Measurements from ENCODE around the gene KMT2A.

The KMT2A gene

DNA sequence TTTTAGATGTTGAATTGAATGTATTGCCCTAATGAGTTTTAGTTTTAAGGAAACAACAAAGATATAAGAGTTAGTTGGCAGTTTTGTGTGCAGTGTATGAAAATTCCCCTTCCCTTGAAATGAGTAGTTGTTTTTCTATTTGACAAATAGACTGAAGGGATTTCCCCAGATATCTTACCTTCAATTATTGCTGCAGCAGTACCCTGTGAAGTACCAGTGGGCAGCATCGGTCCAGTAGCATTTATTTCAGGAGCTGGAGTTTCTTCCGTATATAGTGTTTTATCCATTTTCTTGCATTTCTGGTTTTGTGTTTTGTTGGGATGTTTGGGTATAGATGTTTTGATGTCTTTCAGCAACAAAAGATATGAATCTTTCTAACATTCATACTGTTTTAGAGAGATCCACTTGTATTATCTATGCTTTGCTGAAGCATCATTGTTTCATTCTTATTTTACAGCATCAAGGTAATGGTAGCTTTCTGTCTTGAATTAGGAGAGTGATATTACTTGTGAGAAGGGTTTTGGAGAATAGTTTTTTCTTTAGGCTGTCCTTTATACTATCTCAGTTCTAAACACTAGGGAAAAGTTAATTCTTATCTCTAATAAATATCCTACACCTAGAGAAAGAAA lies 7.4 kb downstream of the KMT2A start:
- TF ChIP-seq, protein P1, sequence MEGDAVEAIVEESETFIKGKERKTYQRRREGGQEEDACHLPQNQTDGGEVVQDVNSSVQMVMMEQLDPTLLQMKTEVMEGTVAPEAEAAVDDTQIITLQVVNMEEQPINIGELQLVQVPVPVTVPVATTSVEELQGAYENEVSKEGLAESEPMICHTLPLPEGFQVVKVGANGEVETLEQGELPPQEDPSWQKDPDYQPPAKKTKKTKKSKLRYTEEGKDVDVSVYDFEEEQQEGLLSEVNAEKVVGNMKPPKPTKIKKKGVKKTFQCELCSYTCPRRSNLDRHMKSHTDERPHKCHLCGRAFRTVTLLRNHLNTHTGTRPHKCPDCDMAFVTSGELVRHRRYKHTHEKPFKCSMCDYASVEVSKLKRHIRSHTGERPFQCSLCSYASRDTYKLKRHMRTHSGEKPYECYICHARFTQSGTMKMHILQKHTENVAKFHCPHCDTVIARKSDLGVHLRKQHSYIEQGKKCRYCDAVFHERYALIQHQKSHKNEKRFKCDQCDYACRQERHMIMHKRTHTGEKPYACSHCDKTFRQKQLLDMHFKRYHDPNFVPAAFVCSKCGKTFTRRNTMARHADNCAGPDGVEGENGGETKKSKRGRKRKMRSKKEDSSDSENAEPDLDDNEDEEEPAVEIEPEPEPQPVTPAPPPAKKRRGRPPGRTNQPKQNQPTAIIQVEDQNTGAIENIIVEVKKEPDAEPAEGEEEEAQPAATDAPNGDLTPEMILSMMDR (IDR thresholded peaks at IDR 0.05; ENCODE audit: low read depth, low read length), result no peak
- TF ChIP-seq POLR2A (IDR thresholded peaks at IDR 0.05; ENCODE audit: extremely low read depth, insufficient read length), result no peak
- TF ChIP-seq, protein P2, sequence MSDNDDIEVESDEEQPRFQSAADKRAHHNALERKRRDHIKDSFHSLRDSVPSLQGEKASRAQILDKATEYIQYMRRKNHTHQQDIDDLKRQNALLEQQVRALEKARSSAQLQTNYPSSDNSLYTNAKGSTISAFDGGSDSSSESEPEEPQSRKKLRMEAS (IDR thresholded peaks at IDR 0.05; ENCODE audit: low read depth, low read length), result no peak
- no peak for TF ChIP-seq MYC (IDR thresholded peaks at IDR 0.05; ENCODE audit: low read depth, low read length)
- H3K4me3 ChIP-seq (ENCODE audit: low read depth, low read length), result no peak overlapping the region
- no peak for DNase-seq (ENCODE audit: low read depth)

DNA sequence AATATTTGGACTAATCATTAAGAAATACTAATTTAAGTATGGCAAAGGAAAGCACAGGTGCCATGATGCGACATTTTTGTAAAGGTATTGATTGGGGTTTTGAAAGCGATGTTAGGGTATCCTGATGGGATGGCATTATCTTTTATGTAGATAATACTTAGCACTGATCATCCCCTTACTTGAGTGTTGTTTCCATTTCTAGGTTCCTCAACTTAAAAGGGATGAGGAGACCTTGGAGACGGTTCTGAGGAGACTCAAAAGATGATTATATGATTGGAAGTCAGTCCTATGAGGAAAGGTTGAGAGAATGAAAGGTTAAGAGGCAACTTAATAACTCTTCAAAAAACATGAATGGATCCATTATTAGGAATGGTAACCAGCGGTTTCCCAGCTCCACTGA lies 11.1 kb downstream of the KMT2A start:
- no peak overlapping the region for H3K4me3 ChIP-seq (ENCODE audit: low read depth, low read length)
- TF ChIP-seq, protein P1 (IDR thresholded peaks at IDR 0.05; ENCODE audit: low read depth, low read length), result no peak
- TF ChIP-seq MYC (IDR thresholded peaks at IDR 0.05; ENCODE audit: low read depth, low read length), result no peak
- TF ChIP-seq, protein P2 (IDR thresholded peaks at IDR 0.05; ENCODE audit: low read depth, low read length), result no peak
- no peak for DNase-seq (ENCODE audit: low read depth)

DNA sequence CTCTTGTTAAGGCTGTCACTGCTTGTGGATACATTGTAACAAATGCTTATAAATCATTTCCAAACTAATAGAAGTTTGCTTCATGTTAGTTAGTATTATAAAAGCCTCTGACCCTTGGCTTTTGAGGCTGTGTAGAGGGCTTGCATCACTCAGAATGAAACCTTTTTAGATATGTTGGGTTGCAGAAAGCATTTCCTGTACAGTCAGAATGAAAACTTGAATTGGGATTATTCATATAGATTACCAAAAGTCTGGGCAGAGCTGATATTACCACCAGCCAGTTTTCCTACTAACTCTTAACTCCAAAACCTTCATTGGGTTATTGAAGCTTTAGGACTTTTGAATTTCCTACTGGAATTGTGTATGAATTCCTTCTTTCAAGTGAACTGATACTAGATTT lies 12.0 kb downstream of the KMT2A start:
- TF ChIP-seq POLR2A (IDR thresholded peaks at IDR 0.05; ENCODE audit: extremely low read depth, insufficient read length), result no peak
- TF ChIP-seq, protein P1 (IDR thresholded peaks at IDR 0.05; ENCODE audit: low read depth, low read length), result no peak
- TF ChIP-seq, protein P2 (IDR thresholded peaks at IDR 0.05; ENCODE audit: low read depth, low read length), result no peak
- TF ChIP-seq MYC (IDR thresholded peaks at IDR 0.05; ENCODE audit: low read depth, low read length), result no peak
- no peak for DNase-seq (ENCODE audit: low read depth)
- no peak overlapping the region for H3K4me3 ChIP-seq (ENCODE audit: low read depth, low read length)

DNA sequence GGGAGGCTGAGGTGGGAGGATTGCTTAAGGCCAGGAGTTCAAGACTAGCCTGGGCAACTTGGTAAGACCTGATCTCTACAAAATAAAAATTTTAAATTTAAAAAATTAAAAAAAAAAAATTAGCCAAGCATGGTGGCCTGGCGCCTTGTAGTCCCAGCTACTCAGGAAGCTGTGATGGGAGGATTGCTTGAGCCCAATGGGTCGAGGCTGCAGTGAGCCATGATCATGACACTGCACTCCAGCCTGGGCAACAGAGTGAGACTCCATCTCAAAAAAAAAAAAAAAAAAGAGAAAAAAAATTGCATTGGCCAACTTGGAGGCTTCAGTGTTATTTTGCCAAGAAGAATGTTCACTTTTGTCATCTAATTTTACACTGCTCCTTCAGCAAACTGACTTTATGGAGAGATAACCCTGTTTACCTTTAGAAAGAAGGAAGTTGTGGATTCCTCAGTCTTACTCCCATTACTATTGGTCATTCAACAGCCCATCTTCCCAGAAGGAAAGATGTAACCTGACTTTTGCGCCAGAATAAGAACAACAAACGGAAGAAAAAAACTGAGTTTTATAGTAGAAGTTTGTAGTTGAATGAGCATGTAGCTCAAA lies 13.1 kb downstream of the KMT2A start:
- TF ChIP-seq, protein P2 (IDR thresholded peaks at IDR 0.05; ENCODE audit: low read depth, low read length), result no peak
- TF ChIP-seq MYC (IDR thresholded peaks at IDR 0.05; ENCODE audit: low read depth, low read length) (no peak), POLR2A (IDR thresholded peaks at IDR 0.05; ENCODE audit: extremely low read depth, insufficient read length) (no peak)
- TF ChIP-seq, protein P1 (IDR thresholded peaks at IDR 0.05; ENCODE audit: low read depth, low read length), result no peak
- DNase-seq (ENCODE audit: low read depth), result no peak
- H3K4me3 ChIP-seq (ENCODE audit: low read depth, low read length), result no peak overlapping the region

DNA sequence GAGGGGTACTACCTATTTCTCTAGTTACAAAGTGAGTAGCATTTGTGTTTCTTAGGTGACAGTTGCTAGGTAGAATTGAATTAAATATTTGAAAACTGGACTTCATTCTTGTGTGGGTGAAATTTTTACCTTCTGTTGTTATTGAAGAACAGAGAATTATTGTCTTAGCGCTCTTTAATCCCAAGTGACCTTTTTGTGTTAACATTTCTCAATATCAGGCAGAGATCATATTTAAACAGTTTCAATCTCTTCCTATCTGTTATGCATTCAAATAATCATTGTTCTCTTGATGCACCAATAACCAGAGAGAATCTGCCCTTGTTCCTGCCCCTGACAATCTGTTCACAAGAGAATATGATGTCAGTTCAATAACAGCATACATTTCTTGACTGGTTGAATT lies 14.2 kb downstream of the KMT2A start:
- TF ChIP-seq MYC (IDR thresholded peaks at IDR 0.05; ENCODE audit: low read depth, low read length), result no peak
- TF ChIP-seq, protein P1 (IDR thresholded peaks at IDR 0.05; ENCODE audit: low read depth, low read length), result no peak
- TF ChIP-seq POLR2A (IDR thresholded peaks at IDR 0.05; ENCODE audit: extremely low read depth, insufficient read length), result no peak
- TF ChIP-seq, protein P2 (IDR thresholded peaks at IDR 0.05; ENCODE audit: low read depth, low read length), result no peak
- DNase-seq (ENCODE audit: low read depth), result no peak
- H3K4me3 ChIP-seq (ENCODE audit: low read depth, low read length), result no peak overlapping the region

All from NB4 (cell line).